PFSK-1 (cell line): ENCODE results near the gene CCSER1.

ENCODE experiments used
- POLR2AphosphoS5 ChIP-seq: IDR thresholded peaks from 2 replicates; pipeline ENCODE4 v1.6.1; 2012; ENCODE audit warnings: low read depth, mild to moderate bottlenecking, control low read depth, low read length, moderate library complexity
- REST ChIP-seq, 2 experiments: IDR thresholded peaks; 2 replicates each; pipeline versions ENCODE4 v1.6.1 to v1.8.0; 2011 to 2012; ENCODE audit warnings: low read depth in 2 of 2, low read length in 2 of 2, control low read depth in 1 of 2, inconsistent platforms in 1 of 2, mild to moderate bottlenecking in 1 of 2, moderate library complexity in 1 of 2; ENCODE audit not compliant: insufficient read depth in 1 of 2

DNA sequence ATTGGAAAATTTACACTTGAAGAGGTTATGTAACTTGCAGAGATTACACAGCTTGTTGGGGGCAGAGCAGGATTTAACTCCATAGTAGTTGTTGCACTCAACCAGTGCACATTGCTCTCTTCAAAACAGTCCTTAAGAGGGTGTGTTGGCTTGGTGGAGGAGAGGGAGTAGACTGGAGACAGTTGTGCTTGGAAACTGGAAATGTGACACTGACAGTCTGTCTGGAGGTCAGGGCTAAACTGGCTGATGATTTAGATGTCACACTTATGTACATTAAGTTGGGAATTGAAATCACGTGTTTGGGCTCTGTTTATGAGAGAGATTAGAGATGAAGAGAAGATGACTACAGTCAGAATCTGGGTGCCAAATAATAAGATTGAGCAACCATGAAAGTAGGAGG is 32.9 kb downstream of the CCSER1 start:
- TF ChIP-seq POLR2AphosphoS5 (no peak), REST (IDR thresholded peaks at IDR 0.05; ENCODE audit: insufficient read depth in 1 of 2, low read depth in 2 of 2, low read length in 2 of 2) (no peak)
